HL-60 (cell line): ENCODE measurements around the gene FAM76A.

Source experiments
- DNase-seq, 2 experiments: peaks; one replicate each; pipeline ENCODE4 v3.0.0-alpha.2; 2010 to 2020; ENCODE audit warnings: low read depth in 1 of 2, low spot score in 1 of 2
- H3K27ac ChIP-seq: fragments of 250-450 bp; sonication (Bioruptor Pico); replicated peaks from 2 replicates; pipeline ENCODE4 v1.5.1; 2020; ENCODE audit warnings: mild to moderate bottlenecking, moderate library complexity
- H3K27me3 ChIP-seq: fragments of 250-450 bp; sonication (Bioruptor Pico); 2 replicates; pipeline ENCODE4 v1.5.1; 2021; ENCODE audit warnings: mild to moderate bottlenecking, moderate library complexity; ENCODE audit not compliant: insufficient read depth, poor library complexity, severe bottlenecking
- H3K4me3 ChIP-seq: replicated peaks from 2 replicates; pipeline ENCODE4 v1.5.1; 2011; ENCODE audit warnings: mild to moderate bottlenecking, control low read depth, low read length; ENCODE audit not compliant: insufficient read depth
- CTCF ChIP-seq: IDR thresholded peaks from one replicate; pipeline ENCODE4 v1.5.1; 2011; ENCODE audit warnings: low read length, control low read depth, inconsistent platforms; ENCODE audit not compliant: insufficient read depth
- GABPA ChIP-seq: IDR thresholded peaks from 2 replicates; pipeline ENCODE4 v1.6.1; 2012; ENCODE audit warnings: low read depth
- POLR2AphosphoS5 ChIP-seq: IDR thresholded peaks from 2 replicates; pipeline ENCODE4 v1.6.1; 2012; ENCODE audit warnings: low read depth
- SPI1 ChIP-seq: IDR thresholded peaks from 2 replicates; pipeline ENCODE4 v1.6.1; 2012; ENCODE audit warnings: low read depth, mild to moderate bottlenecking, borderline replicate concordance

The FAM76A gene

GRCh38 chr1:27811741-27812500 lies 86.2 kb downstream of the FAM76A start:
- H3K4me3 ChIP-seq: no peak overlapping the region
- TF ChIP-seq POLR2AphosphoS5 (no peak), CTCF (no peak), GABPA (no peak), SPI1 (no peak)
- no peaks in the 10 kb centered on the region for H3K27me3 ChIP-seq

More at GRCh38 chr1:27811741-27812500, 86.2 kb downstream of the FAM76A start:
- no peak overlapping the region for H3K27ac ChIP-seq
- DNase-seq: no peak
